MM.1S (cell line): ENCODE data around the gene MAML1.

ENCODE experiments used
- CTCF ChIP-seq: fragments of 300-600 bp; sonication (generic); IDR thresholded peaks from 2 replicates; pipeline ENCODE4 v1.5.1; 2016; ENCODE audit warnings: antibody characterized with exemption, low read length, mixed read lengths
- EZH2 ChIP-seq: fragments of 300-600 bp; sonication (generic); optimal IDR thresholded peaks from 2 replicates; pipeline ENCODE3; 2017; ENCODE audit warnings: low read depth, mild to moderate bottlenecking, antibody characterized with exemption, low read length, mixed read lengths
- EZH2phosphoT487 ChIP-seq: fragments of 300-600 bp; sonication (generic); IDR thresholded peaks from 2 replicates; pipeline ENCODE4 v1.6.1; 2018; ENCODE audit warnings: antibody characterized with exemption, low read length

GRCh38 chr5:179812135-179812825, 79.7 kb downstream of the MAML1 start:
- TF ChIP-seq CTCF (no peak), EZH2phosphoT487 (no peak), EZH2 (no peak)
